ENCODE measurements around the gene LRRC9.
A peak's percentile ranks its signal among the peaks of the same experiment; 100 is the strongest.
"Not testable (repeated sequence)": the region's sequence is repeated elsewhere in the genome, so short reads cannot be mapped to it uniquely, and the experiment has no call there.

Gene LRRC9

DNA sequence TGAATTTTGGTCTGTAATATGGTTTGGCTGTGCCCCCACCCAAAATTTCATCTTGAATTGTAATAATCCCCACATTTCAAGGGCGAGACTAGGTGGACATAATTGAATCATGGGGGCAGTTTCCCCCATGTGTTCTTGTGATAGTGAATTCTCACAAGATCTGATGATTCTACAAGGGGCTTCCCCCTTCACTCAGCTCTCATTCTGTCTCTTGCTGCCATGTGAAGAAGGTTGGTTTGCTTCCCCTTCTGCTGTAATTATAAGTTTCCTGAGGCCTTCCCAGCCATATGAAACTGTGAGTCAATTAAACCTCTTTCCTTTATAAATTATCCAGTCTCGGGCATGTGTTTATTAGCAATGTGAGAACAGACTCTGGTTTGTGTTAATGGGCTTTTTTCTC, 5.9 kb downstream of the LRRC9 start:
- H3K27ac Mint-ChIP-seq = peak overlapping the region; percentile 63
- H3K27me3 Mint-ChIP-seq = peaks cover 40% of the 10 kb centered on the region
- H3K4me3 Mint-ChIP-seq = no peak overlapping the region
- no peaks in the 10 kb centered on the region for H3K9me3 Mint-ChIP-seq
- H3K4me1 Mint-ChIP-seq (ENCODE audit: low read depth) = peaks cover 15% of the 10 kb centered on the region
- no peaks in the 10 kb centered on the region for H3K36me3 Mint-ChIP-seq (ENCODE audit: low read depth)
- DNase-seq = no peak

DNA sequence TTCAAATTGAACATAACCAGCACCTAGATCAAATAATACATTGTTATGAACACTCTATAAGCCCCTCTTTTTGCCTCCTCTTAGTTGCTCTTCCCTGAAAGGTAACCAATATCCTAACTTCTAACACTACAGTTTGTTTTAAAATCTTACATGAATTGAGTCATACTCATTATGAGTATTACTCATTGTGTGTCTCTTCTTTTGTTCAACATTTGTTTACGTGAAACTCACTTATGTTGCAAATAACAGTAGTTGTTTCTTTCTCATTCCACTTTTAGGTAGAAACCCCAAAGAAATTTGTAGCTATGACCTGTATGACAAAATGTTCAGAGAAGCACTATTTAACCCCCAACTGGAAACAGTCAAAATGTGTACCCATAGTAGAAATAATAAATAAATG, 6.6 kb downstream of the LRRC9 start:
- Mint-ChIP-seq H3K27me3 (peaks cover 33% of the 10 kb centered on the region), H3K27ac (no peak overlapping the region), H3K4me3 (no peak overlapping the region), H3K4me1 (ENCODE audit: low read depth) (peaks cover 15% of the 10 kb centered on the region), H3K9me3 (no peaks in the 10 kb centered on the region), H3K36me3 (ENCODE audit: low read depth) (no peaks in the 10 kb centered on the region)
- no peak for DNase-seq

DNA sequence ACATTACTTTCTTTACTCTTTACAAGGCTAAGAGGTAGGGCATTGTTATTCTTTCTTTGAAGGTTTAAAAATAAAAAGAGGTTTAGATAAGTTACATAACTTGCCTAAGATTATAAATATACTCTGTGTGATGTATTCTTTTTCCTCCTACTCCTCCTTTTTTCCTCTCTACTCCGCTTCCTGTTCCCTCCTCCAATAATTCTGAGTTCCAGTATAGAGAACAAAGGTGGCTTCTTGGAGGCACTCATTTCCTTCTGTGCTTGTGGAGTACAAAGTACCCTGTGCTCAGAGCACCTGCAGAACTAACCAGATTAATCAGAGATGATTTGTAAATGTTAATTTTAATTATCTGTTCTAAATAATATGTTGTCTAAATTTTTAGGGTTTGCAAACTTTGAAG, 11.3 kb downstream of the LRRC9 start:
- DNase-seq = no peak
- Mint-ChIP-seq H3K4me1 (ENCODE audit: low read depth) (peaks cover 8% of the 10 kb centered on the region), H3K36me3 (ENCODE audit: low read depth) (no peaks in the 10 kb centered on the region), H3K27me3 (peaks cover 14% of the 10 kb centered on the region), H3K27ac (no peak overlapping the region), H3K9me3 (no peaks in the 10 kb centered on the region), H3K4me3 (no peak overlapping the region)

DNA sequence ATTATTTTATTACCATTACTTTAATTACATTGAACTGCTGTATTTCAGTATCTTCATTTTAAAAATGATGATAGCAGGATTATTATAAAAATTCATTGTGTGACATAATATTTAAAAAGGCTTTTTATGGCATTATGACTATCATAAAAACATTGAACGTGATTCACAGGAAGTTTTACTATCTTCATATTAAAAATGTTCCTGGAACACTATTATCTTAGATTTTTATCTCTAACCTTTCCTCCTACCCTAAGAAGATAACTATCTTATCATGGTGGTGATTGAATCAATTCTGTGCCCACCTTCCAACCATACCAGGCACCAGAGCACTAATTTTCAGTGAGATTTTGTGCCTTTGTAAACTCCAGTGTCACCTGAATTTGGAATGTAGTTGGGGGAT, 16.2 kb downstream of the LRRC9 start:
- no peak for DNase-seq
- peaks cover 4% of the 10 kb centered on the region for H3K4me1 Mint-ChIP-seq (ENCODE audit: low read depth)
- H3K27ac Mint-ChIP-seq = no peak overlapping the region
- H3K27me3 Mint-ChIP-seq = peaks cover 10% of the 10 kb centered on the region
- no peaks in the 10 kb centered on the region for H3K9me3 Mint-ChIP-seq
- no peaks in the 10 kb centered on the region for H3K36me3 Mint-ChIP-seq (ENCODE audit: low read depth)
- H3K4me3 Mint-ChIP-seq = no peak overlapping the region

DNA sequence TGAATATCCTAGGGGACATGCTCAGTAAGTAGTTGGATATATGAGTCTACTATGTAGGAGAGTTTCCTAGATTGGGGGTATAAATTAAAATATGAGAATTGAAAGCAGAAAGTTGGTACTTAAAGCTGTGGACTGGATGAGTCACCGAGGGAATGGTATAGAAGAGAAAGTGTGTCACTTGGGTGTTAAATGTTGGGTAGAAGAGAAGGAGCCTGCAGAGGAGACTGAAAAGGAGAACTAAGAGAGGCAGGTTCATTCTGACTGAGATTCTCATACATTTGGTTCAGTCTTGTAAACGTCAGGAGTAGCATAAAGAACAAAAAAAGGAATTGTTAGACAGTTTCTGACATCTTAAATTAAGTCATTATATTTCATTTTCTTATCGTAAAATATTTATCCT, 19.9 kb downstream of the LRRC9 start:
- no peak for DNase-seq
- peaks cover 4% of the 10 kb centered on the region for H3K4me1 Mint-ChIP-seq (ENCODE audit: low read depth)
- H3K27me3 Mint-ChIP-seq = peaks cover 21% of the 10 kb centered on the region
- H3K4me3 Mint-ChIP-seq = no peak overlapping the region
- no peaks in the 10 kb centered on the region for H3K36me3 Mint-ChIP-seq (ENCODE audit: low read depth)
- H3K9me3 Mint-ChIP-seq = peaks cover 6% of the 10 kb centered on the region
- no peak overlapping the region for H3K27ac Mint-ChIP-seq

DNA sequence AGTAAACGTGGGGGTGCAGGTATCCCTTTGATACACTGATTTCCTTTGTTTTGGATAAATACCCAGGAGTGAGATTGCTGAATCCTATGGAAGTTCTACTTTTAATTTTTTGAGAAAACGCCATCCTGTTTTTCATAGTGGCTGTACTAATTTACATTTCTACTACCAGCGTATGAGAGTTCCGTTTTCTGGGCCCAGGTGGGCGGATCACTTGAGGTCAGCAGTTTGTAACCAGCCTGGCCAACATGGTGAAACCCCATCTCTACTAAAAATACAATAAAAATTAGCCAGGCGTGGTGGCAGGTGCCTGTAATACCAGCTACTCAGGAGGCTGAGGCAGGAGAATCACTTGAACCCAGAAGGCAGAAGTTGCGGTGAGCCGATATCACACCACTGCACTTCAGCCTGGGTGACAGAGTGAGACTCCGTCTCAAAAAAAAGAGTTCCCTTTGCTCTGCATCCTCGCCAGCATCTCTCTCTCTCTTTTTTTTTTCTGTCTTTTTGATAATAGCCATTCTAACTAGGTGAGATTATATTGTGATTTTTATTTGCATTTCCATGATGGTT, 22.4 kb downstream of the LRRC9 start:
- H3K27ac Mint-ChIP-seq; H3K4me1 Mint-ChIP-seq (ENCODE audit: low read depth); H3K9me3 Mint-ChIP-seq; H3K4me3 Mint-ChIP-seq; DNase-seq; H3K36me3 Mint-ChIP-seq (ENCODE audit: low read depth): not testable (repeated sequence)
- H3K27me3 Mint-ChIP-seq = peaks cover 11% of the 10 kb centered on the region

DNA sequence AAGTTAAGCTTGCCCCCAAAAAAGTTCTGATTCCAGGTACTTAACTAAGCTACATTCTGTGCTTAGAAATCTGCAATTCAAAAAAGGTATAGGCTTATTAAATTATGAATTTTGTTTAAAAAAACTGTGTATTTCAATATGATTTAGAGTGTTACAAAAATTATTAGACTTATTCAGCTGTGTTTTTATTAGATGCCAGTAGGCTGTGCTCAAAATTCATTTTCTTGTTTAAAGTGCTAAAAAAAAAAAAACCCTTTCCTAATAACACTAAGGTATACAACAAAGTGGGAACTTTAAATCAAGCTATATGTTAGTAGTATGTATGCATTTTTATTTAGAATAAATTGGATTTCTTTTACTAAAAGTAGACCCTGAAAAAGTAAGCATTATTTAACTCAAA, 25.0 kb downstream of the LRRC9 start:
- peaks cover 11% of the 10 kb centered on the region for H3K27me3 Mint-ChIP-seq
- no peak overlapping the region for H3K4me3 Mint-ChIP-seq
- no peaks in the 10 kb centered on the region for H3K4me1 Mint-ChIP-seq (ENCODE audit: low read depth)
- H3K36me3 Mint-ChIP-seq (ENCODE audit: low read depth) = no peaks in the 10 kb centered on the region
- DNase-seq = no peak
- peaks cover 7% of the 10 kb centered on the region for H3K9me3 Mint-ChIP-seq
- no peak overlapping the region for H3K27ac Mint-ChIP-seq

DNA sequence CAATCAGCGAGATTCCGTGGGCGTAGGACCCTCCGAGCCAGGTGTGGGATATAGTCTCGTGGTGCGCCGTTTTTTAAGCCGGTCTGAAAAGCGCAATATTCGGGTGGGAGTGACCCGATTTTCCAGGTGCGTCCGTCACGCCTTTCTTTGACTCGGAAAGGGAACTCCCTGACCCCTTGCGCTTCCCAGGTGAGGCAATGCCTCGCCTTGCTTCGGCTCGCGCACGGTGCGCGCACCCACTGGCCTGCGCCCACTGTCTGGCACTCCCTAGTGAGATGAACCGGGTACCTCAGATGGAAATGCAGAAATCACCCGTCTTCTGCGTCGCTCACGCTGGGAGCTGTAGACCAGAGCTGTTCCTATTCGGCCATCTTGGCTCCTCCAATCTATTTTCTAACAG, 32.2 kb downstream of the LRRC9 start:
- H3K9me3 Mint-ChIP-seq = peaks cover 33% of the 10 kb centered on the region
- H3K27ac Mint-ChIP-seq; DNase-seq; H3K27me3 Mint-ChIP-seq; H3K36me3 Mint-ChIP-seq (ENCODE audit: low read depth); H3K4me3 Mint-ChIP-seq; H3K4me1 Mint-ChIP-seq (ENCODE audit: low read depth): not testable (repeated sequence)

DNA sequence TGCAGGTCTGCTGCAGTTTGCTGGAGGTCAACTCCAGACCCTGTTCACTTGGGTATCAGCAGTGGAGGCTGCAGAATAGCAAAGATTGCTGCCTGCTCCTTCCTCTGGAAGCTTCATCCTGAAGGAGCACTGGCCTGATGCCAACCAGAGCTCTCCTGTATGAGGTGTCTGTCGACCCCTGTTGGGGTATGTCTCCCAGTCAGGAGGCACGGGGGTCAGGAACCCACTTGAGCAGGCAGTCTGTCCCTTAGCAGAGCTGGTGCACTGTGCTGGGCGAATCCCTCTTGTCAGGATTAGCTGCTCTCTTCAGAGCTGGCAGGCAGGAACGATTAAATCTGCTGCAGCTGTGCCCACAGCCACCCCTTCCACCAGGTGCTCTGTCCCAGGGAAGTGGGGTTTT, 37.9 kb downstream of the LRRC9 start:
- not testable (repeated sequence) for H3K36me3 Mint-ChIP-seq (ENCODE audit: low read depth)

DNA sequence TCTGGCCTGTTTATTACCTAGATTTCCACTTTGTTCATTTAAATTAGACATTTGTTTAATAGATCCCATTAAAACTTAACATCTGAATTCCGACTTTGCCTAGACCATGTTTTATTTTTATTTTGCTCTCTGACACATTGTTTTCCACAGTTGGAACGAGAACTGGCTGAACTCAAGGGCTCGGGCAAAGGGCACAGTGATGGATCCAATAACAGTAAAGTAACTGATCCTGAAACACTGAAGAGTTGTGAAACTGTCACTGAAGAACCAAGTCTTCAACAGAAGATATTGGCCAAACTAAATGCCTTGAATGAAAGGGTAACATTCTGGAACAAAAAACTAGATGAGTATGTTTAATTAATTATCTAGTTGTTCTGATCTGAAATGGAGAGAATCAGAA, 39.7 kb downstream of the LRRC9 start:
- Mint-ChIP-seq H3K36me3 (ENCODE audit: low read depth) (no peaks in the 10 kb centered on the region), H3K27ac (no peak overlapping the region)
- no peak for DNase-seq

More for the DNA sequence above, 37.9 kb downstream of the LRRC9 start:
- H3K4me1 Mint-ChIP-seq (ENCODE audit: low read depth); DNase-seq; H3K4me3 Mint-ChIP-seq; H3K27ac Mint-ChIP-seq: not testable (repeated sequence)
- Mint-ChIP-seq H3K27me3 (peaks cover 12% of the 10 kb centered on the region), H3K9me3 (peaks cover 35% of the 10 kb centered on the region)

DNA sequence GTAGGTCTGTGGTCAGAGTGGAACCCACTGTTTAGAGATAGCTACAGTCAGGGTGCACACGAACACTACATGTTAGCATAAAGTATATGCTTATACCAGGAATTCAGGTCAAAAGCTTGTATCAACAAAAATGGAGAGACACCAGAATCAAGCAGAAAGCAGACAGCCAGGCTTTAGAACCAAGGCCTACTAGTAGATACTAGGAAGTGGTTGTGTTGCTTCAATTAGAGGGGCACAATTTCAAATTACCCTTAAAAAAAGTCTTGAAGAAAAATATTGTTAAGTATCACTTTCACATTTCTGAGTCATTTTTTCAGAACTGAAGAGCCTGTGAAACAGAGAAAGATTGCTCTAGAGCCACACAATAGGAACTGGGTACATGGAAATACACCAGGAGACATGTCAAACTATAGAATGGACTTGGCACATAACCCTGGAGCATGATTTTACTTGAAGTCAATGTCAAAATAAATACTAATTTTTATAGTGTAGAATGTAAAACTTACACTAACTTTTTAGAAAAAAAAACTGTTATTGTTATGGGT, 41.6 kb downstream of the LRRC9 start:
- Mint-ChIP-seq H3K27me3 (peaks cover 6% of the 10 kb centered on the region), H3K27ac (no peak overlapping the region), H3K4me3 (no peak overlapping the region), H3K36me3 (ENCODE audit: low read depth) (no peaks in the 10 kb centered on the region), H3K4me1 (ENCODE audit: low read depth) (peaks cover 24% of the 10 kb centered on the region), H3K9me3 (peaks cover 11% of the 10 kb centered on the region)
- DNase-seq = no peak

More for the DNA sequence above, 39.7 kb downstream of the LRRC9 start:
- Mint-ChIP-seq H3K27me3 (peaks cover 9% of the 10 kb centered on the region), H3K4me3 (no peak overlapping the region), H3K4me1 (ENCODE audit: low read depth) (peaks cover 14% of the 10 kb centered on the region), H3K9me3 (peaks cover 25% of the 10 kb centered on the region)

DNA sequence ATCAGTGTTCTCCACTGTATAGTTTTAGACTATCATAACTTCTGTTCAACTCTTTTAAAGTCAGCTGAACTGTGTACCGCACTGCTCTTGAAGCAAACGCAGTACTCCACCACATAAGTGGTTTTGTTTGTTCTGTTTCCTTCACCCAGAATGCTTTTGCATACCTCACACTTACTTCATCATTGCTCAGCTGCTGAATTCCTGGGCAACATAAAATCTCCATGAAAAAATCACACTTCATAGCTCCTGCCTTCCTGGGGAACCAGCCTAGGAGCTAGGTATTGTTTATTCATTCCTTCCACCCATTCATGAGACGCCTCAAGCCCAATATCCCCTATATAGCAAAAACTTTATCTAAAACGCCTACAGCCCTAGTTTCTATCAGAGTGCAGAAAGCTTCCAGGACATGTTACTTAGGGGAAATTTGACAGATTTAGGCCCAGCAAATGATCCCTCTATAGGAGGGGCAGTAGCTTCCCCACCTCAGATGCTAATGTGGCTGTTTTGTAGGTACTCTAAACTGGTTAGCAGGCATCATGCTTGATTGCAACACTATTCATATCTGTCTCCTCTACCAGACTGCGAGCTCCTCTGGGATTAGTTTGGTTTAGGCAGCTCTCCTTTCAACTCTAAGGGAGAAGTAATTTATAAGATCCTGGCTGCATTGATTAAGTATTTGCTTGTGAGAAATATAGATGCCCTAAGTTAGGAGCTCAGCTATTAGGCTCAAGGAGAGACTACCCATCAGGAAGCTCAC, 44.5 kb downstream of the LRRC9 start:
- no peaks in the 10 kb centered on the region for H3K36me3 Mint-ChIP-seq (ENCODE audit: low read depth)
- peak overlapping the region; percentile 88 for H3K27ac Mint-ChIP-seq
- H3K27me3 Mint-ChIP-seq = no peaks in the 10 kb centered on the region
- peaks cover 3% of the 10 kb centered on the region for H3K9me3 Mint-ChIP-seq
- H3K4me3 Mint-ChIP-seq = peak overlapping the region; percentile 78
- peaks cover 24% of the 10 kb centered on the region for H3K4me1 Mint-ChIP-seq (ENCODE audit: low read depth)
- no peak for DNase-seq

DNA sequence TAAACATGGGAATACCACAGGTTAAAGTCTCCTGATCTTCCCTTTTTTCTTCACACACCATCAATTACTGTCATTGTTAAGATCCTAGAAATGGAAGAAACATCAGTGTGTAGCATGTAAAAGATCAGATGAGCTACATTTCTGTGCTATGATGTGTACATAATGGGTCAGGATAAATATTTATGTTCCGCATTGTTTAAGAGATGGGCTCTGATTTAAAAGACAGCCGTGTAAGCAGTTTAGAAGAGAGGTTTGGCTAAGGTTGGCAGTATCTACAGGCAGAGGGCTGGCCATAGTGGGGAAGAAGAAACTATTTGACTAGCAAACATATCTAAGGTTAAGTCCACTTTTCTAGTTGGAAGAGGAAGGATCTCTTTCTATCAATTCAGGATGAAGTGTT, 49.4 kb downstream of the LRRC9 start:
- Mint-ChIP-seq H3K9me3 (no peaks in the 10 kb centered on the region), H3K4me3 (no peak overlapping the region), H3K36me3 (ENCODE audit: low read depth) (no peaks in the 10 kb centered on the region), H3K27ac (no peak overlapping the region), H3K4me1 (ENCODE audit: low read depth) (peaks cover 13% of the 10 kb centered on the region), H3K27me3 (peaks cover 5% of the 10 kb centered on the region)
- DNase-seq = no peak

DNA sequence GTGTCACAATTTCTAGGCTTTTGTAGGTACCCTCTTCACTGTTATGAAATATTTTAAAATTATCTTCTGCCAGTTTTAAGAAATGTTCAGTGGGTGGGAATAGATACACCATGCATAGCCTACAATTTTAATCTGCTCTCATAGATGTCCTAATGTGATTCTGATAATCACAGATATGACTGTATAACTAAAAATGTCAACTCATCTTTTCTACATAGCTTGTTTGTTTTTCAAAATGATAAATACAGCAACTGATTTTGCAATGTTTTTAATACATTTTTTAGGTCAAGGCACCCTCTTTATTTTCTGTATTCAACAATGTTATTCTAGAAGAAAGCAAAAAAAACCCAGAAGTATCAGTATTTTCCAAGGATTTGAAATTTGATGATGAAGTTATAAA, 61.6 kb downstream of the LRRC9 start:
- Mint-ChIP-seq H3K27me3 (no peaks in the 10 kb centered on the region), H3K27ac (no peak overlapping the region), H3K9me3 (no peaks in the 10 kb centered on the region), H3K4me3 (no peak overlapping the region), H3K36me3 (ENCODE audit: low read depth) (no peaks in the 10 kb centered on the region), H3K4me1 (ENCODE audit: low read depth) (no peaks in the 10 kb centered on the region)
- no peak for DNase-seq

DNA sequence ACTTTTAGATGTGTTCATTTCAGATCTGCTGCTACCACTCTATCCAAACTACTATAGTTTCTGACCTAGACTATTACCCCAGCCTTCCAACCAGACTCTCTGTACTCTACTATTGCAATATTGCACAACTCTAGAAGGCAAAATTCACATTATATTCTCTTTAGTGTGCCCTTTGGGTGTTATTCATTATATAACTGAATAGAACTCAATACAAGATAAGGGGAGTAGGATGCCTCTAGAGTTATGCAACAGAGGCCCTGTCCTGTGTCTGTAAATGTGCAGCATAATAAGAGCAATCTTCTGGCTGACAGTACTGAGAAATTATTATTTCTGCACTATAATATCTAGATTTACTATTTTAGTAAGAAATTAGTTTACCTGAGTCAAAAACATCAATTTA, 63.1 kb downstream of the LRRC9 start:
- H3K27ac Mint-ChIP-seq = no peak overlapping the region
- H3K36me3 Mint-ChIP-seq (ENCODE audit: low read depth) = no peaks in the 10 kb centered on the region
- H3K9me3 Mint-ChIP-seq = no peaks in the 10 kb centered on the region
- DNase-seq = no peak
- no peak overlapping the region for H3K4me3 Mint-ChIP-seq
- no peaks in the 10 kb centered on the region for H3K4me1 Mint-ChIP-seq (ENCODE audit: low read depth)
- no peaks in the 10 kb centered on the region for H3K27me3 Mint-ChIP-seq

All from activated T-cell treated with anti-CD3 and anti-CD28 coated beads, Interleukin-2, amount 50 U/mL, for 24 hours (primary cell).